ENCODE measurements around the gene SLC4A4. TPM values are rescaled to one million over a fixed set of nuclear protein-coding genes. Genes with fewer than 3 reads are reported as not detected.

Gene SLC4A4
- total and polyA plus RNA-seq, 2 of the 8 experiments (the other 6 are each of a cell fraction or from before 2014, with no cell fraction given) = 0.67 to 2.8 TPM

GRCh38 chr4:71445811-71446210, 107.0 kb downstream of the SLC4A4 start:
- Histone ChIP-seq H3K18ac (ENCODE audit: extremely low read depth, low read length) (no peak overlapping the region), H3K56ac (replicated peaks; ENCODE audit: insufficient read length, low read depth, low read length) (no peak overlapping the region), H3K4me3 (ENCODE audit: extremely low read depth in 1 of 4, insufficient read depth in 2 of 4, low read depth in 3 of 4, low read length in 4 of 4) (no peak overlapping the region), H3K23ac (ENCODE audit: insufficient read length) (no peak overlapping the region), H4K91ac (replicated peaks; ENCODE audit: insufficient read length, low read length) (no peak overlapping the region), H3K79me2 (ENCODE audit: control insufficient read depth in 1 of 2, insufficient read depth in 2 of 2, low read length in 2 of 2) (no peaks in the 10 kb centered on the region), H2BK12ac (ENCODE audit: low read depth, low read length) (no peak overlapping the region), H2BK5ac (ENCODE audit: low read depth, low read length) (no peak overlapping the region), H3K4me1 (replicated peaks in 1 of 4; ENCODE audit: control insufficient read depth in 3 of 4, insufficient read depth in 4 of 4, low read length in 3 of 4) (no peaks in the 10 kb centered on the region), H4K5ac (ENCODE audit: insufficient read length, low read depth, low read length) (no peak overlapping the region), H3K4ac (replicated peaks; ENCODE audit: insufficient read length, low read depth, low read length) (no peak overlapping the region), H4K8ac (ENCODE audit: extremely low read depth, insufficient read depth, low read length) (no peak overlapping the region), H3K9me3 (ENCODE audit: insufficient read depth in 2 of 2, low read depth in 1 of 2, low read length in 1 of 2) (no peaks in the 10 kb centered on the region), H3K9ac (replicated peaks in 1 of 4; ENCODE audit: extremely low read depth in 1 of 4, low read depth in 3 of 4, low read length in 3 of 4) (no peak overlapping the region), H3K36me3 (ENCODE audit: control insufficient read depth in 2 of 4, insufficient read depth in 4 of 4, low read length in 3 of 4) (no peaks in the 10 kb centered on the region), H3K27ac (ENCODE audit: low read depth, low read length) (no peak overlapping the region), H2AFZ (ENCODE audit: low read length) (no peak overlapping the region), H2BK20ac (ENCODE audit: low read length) (no peak overlapping the region), H3K23me2 (ENCODE audit: low read depth, low read length) (no peaks in the 10 kb centered on the region), H2BK120ac (replicated peaks; ENCODE audit: low read depth, low read length) (no peak overlapping the region), H4K20me1 (replicated peaks in 1 of 2; ENCODE audit: control insufficient read depth in 1 of 2, insufficient read depth in 2 of 2, low read length in 2 of 2) (no peaks in the 10 kb centered on the region), H2AK5ac (ENCODE audit: low read depth, low read length) (no peak overlapping the region), H3K4me2 (ENCODE audit: insufficient read depth in 1 of 2, low read depth in 2 of 2, low read length in 2 of 2) (no peak overlapping the region), H3K14ac (ENCODE audit: insufficient read length) (no peak overlapping the region), H3K27me3 (replicated peaks in 1 of 4; ENCODE audit: control insufficient read depth in 3 of 4, extremely low read depth in 1 of 4, insufficient read depth in 3 of 4, low read length in 3 of 4) (no peaks in the 10 kb centered on the region), H3K79me1 (ENCODE audit: low read depth, low read length) (no peaks in the 10 kb centered on the region), H2BK15ac (ENCODE audit: low read length) (no peak overlapping the region)
- CTCF ChIA-PET (ENCODE audit: partially characterized antibody) = no interaction called here
- POLR2A ChIA-PET (ENCODE audit: partially characterized antibody) = no interaction called here
- FAIRE-seq = no peak
- TF ChIP-seq RXRA (IDR thresholded peaks at IDR 0.05; ENCODE audit: insufficient read depth, low read depth, low read length) (no peak), GTF2F1 (IDR thresholded peaks at IDR 0.05; ENCODE audit: borderline replicate concordance, low read depth, low read length) (no peak), SUZ12 (IDR thresholded peaks at IDR 0.05; ENCODE audit: low read length) (no peak), CREB1 (IDR thresholded peaks at IDR 0.05) (no peak), BRCA1 (IDR thresholded peaks at IDR 0.05; ENCODE audit: low read depth, low read length) (no peak), POLR2AphosphoS5 (IDR thresholded peaks at IDR 0.05; ENCODE audit: low read depth, low read length) (no peak), JUND (IDR thresholded peaks at IDR 0.05; ENCODE audit: low read length) (no peak), CBX5 (IDR thresholded peaks at IDR 0.05; ENCODE audit: low read depth, low read length) (no peak)
- DNase-seq (ENCODE audit: low read depth in 1 of 2, low spot score in 2 of 2) = no peak
- 93% methylated on average over 2 of the region's 2 CpGs; no CpG with 5 or more reads in 1 of the 2 experiments for WGBS, 2 experiments (ENCODE audit: extremely low coverage in 1 of 2, insufficient coverage in 1 of 2, insufficient read length in 1 of 2, insufficient replicate concordance in 2 of 2, low coverage in 1 of 2, low lambda C conversion rate in 2 of 2, missing lambda C conversion rate in 1 of 2)

Measured in H1 (cell line).